GM21825 (cell line): ENCODE data around the gene GSTO2.
A peak's percentile ranks its signal among the peaks of the same experiment; 100 is the strongest.

Experiments used
- ATAC-seq: cut with Tn5 transposase; IDR thresholded peaks from one replicate; pipeline ENCODE4 v1.9.1; 2021; ENCODE audit warnings: mild to moderate bottlenecking, moderate library complexity; ENCODE audit not compliant: unreplicated experiment

Gene GSTO2

GRCh38 chr10:104337521-104337984, 68.6 kb downstream of the GSTO2 start:
- peak; percentile 35 for ATAC-seq

- ATAC-seq = peak; percentile 62
Measured at GRCh38 chr10:104337985-104338735, 69.2 kb downstream of the GSTO2 start, which contains the start of gene ITPRIP. TSS of gene ITPRIP (minus strand) at chr10:104338465. CDS start at chr10:104316051, 22,414 bp downstream.

GRCh38 chr10:104339469-104340110, 70.6 kb downstream of the GSTO2 start:
- ATAC-seq = no peak

- no peak for ATAC-seq
Measured at GRCh38 chr10:104340111-104340526, 71.1 kb downstream of the GSTO2 start.

GRCh38 chr10:104340641-104341040, 71.7 kb downstream of the GSTO2 start:
- no peak for ATAC-seq

GRCh38 chr10:104342941-104343411, 74.0 kb downstream of the GSTO2 start:
- no peak for ATAC-seq

GRCh38 chr10:104344219-104344618, 75.2 kb downstream of the GSTO2 start:
- no peak for ATAC-seq

- ATAC-seq = no peak
Measured at GRCh38 chr10:104345515-104345914, 76.5 kb downstream of the GSTO2 start.

GRCh38 chr10:104345941-104346340, 77.0 kb downstream of the GSTO2 start:
- no peak for ATAC-seq

GRCh38 chr10:104347295-104348045, 78.5 kb downstream of the GSTO2 start:
- ATAC-seq = no peak

GRCh38 chr10:104348601-104349000, 79.6 kb downstream of the GSTO2 start:
- no peak for ATAC-seq

GRCh38 chr10:104349623-104350126, 80.7 kb downstream of the GSTO2 start:
- ATAC-seq = peak; percentile 56

GRCh38 chr10:104350127-104350635, 81.2 kb downstream of the GSTO2 start:
- ATAC-seq = peak; percentile 40

- peak; percentile 20 for ATAC-seq
Measured at GRCh38 chr10:104351061-104351702, 82.2 kb downstream of the GSTO2 start.

GRCh38 chr10:104351919-104352318, 82.9 kb downstream of the GSTO2 start:
- ATAC-seq = no peak

GRCh38 chr10:104353325-104354048, 84.5 kb downstream of the GSTO2 start, which contains the start of gene CFAP58:
TSS of gene CFAP58 (plus strand) at chr10:104353833. CDS start at chr10:104353898, 65 bp downstream.
- peak; percentile 62 for ATAC-seq
